Pancreas (tissue), 10 donors: ENCODE data around the gene AIRE. TPM values are rescaled to one million over a fixed set of nuclear protein-coding genes. Genes with fewer than 3 reads are reported as not detected.

Source experiments
- ATAC-seq, 4 donors: fragments of 200-7000 bp; cut with Tn5 transposase; one replicate each; pipeline versions ENCODE4 v1.8.0 to v1.9.1; 2020; ENCODE audit warnings: mild to moderate bottlenecking in 4 of 4, moderate library complexity in 4 of 4
- DNase-seq, 6 donors: peaks; one replicate each; pipeline ENCODE4 v3.0.0-alpha.2; 2020
- FAIRE-seq: peaks from 2 replicates; lab custom pipeline; 2012; peaks lifted over from hg19 to GRCh38; lab: Jason Lieb, UNC
- H3K27ac ChIP-seq, 4 donors: fragments of 200-600 bp; sonication (generic); 1 replicate in 3 of 4; 2 replicates in 1 of 4; pipeline versions ENCODE4 v1.5.0 to v1.8.0; 2020
- H3K27me3 ChIP-seq, 4 donors: fragments of 200-600 bp; one replicate each; pipeline ENCODE4 v1.8.0; 2021
- H3K36me3 ChIP-seq, 3 donors: fragments of 200-600 bp; sonication (generic) in 1 of 3; one replicate each; pipeline versions ENCODE4 v1.5.0 to v1.8.0; 2020 to 2021
- H3K4me1 ChIP-seq, 3 donors: fragments of 200-600 bp; one replicate each; pipeline ENCODE4 v1.8.0; 2021
- H3K4me3 ChIP-seq, 4 donors: fragments of 200-600 bp; sonication (generic) in 2 of 4; one replicate each; pipeline versions ENCODE4 v1.5.0 to v1.8.0; 2020 to 2021
- H3K9me3 ChIP-seq, 4 donors: fragments of 200-600 bp; one replicate each; pipeline ENCODE4 v1.8.0; 2021
- WGBS, 2 donors: extraction: QIAGEN DNeasy Blood & Tissue Kit; methylation state at CpG; one replicate each; pipeline ENCODE4 v1.1.7; 2013; 5-methylcytosine and 5-hydroxymethylcytosine counted together
- intact Hi-C, 3 donors: fragments of 100-400 bp; cut with DNase I; formaldehyde crosslinking; loops; one replicate each; pipeline versions ENCODE4 v1.11.1 to v1.14.2; 2022
- polyA plus RNA-seq, 2 donors: library from polyadenylated mRNA; stranded (reverse); fragments of 200-250 nt; gene quantifications; one replicate each; pipeline ENCODE4 v1.2.3, GENCODE V29; 2013
- total RNA-seq, 6 donors: library from RNA; stranded (reverse); fragmentation: NEBNext Ultra II Directional in 4 of 6; extraction: Animal tissue kit (Norgen Biotek cat#: 25700) in 4 of 6; gene quantifications; one replicate each; pipeline versions ENCODE4 v1.2.1 to v1.2.4, GENCODE V29; 2021 to 2023
- TF ChIP-seq, protein P1 (sequence below), 4 donors: fragments of 200-600 bp; sonication (generic) in 3 of 4; IDR thresholded peaks; one replicate each; pipeline versions ENCODE4 v1.5.0 to v1.8.0; 2021; ENCODE audit warnings: antibody characterized with exemption in 4 of 4
- donor health status: healthy with polysubstance abuse.
- donor health status: DM: no; HTN: no; CAD: no; lungs with moderate emphysema.
- donor health status: DM: no; HTN: no; CAD: no.
- donor health status: control.
- donor health status: control.
- donor health status: Bipolar disorder and iron deficiency.
- donor health status: DM: yes; HTN: yes; CAD: no.
- donor health status: DM: no; HTN: no; CAD: no.
- donor health status: DM: no; HTN: no; CAD: no.
- donor health status: DM: yes; HTN: yes; CAD: no.

The AIRE gene
- total and polyA plus RNA-seq, 8 donors = 0.02 TPM; not detected in 7

DNA sequence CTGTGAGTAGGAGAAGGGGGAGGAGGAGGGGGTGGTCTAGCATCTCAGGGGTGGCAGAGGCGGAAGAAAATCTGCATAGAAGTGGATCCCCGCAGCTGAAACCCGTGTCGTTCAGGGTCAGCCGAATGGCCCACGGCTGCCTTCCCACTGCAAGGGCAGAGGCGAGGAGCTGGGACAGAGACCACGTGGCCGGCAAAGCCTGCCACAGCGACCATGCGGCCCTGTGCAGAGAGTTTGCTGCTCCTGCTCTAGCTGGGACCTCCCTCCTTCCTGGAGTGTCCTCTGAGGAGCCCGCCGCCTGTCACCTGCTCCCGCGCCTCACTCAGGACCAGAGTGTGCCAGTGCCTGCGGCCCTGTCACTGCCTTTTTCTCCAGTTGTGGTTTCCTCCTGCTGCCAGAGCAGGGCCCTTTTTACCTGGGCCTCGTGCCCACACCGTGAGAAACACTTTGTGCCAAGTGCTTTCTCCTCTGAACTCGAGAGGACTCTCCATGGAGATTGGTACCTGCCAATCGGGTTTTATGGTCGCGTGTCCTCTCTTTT lies 62.3 kb downstream of the AIRE start:
- Histone ChIP-seq H3K9me3 (no peaks in the 10 kb centered on the region), H3K27me3 (peaks cover 0 to 5% (median 0%) of the 10 kb centered on the region in 4 donors), H3K4me3 (no peak overlapping the region), H3K4me1 (no peaks in the 10 kb centered on the region), H3K27ac (no peak overlapping the region), H3K36me3 (no peaks in the 10 kb centered on the region)
- 40 to 44% methylated on average over 22 of the region's 22 CpGs for WGBS, 2 donors
- ATAC-seq (no peak), FAIRE-seq (no peak), DNase-seq (no peak)
- TF ChIP-seq, protein P1, sequence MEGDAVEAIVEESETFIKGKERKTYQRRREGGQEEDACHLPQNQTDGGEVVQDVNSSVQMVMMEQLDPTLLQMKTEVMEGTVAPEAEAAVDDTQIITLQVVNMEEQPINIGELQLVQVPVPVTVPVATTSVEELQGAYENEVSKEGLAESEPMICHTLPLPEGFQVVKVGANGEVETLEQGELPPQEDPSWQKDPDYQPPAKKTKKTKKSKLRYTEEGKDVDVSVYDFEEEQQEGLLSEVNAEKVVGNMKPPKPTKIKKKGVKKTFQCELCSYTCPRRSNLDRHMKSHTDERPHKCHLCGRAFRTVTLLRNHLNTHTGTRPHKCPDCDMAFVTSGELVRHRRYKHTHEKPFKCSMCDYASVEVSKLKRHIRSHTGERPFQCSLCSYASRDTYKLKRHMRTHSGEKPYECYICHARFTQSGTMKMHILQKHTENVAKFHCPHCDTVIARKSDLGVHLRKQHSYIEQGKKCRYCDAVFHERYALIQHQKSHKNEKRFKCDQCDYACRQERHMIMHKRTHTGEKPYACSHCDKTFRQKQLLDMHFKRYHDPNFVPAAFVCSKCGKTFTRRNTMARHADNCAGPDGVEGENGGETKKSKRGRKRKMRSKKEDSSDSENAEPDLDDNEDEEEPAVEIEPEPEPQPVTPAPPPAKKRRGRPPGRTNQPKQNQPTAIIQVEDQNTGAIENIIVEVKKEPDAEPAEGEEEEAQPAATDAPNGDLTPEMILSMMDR (IDR thresholded peaks at IDR 0.05) = no peak
- intact Hi-C loops = no loop called here

Other genes with a start within 250 kb of the AIRE start
- gene PWP2, start 178.5 kb upstream of the AIRE start, total RNA-seq = 1 to 10 TPM in 5 of 6 donors, under 1 TPM in 1; 0.87 to 5.8 (median 2.2) TPM
- 10 to 100 TPM in 1 of 2 donors, 1 to 10 TPM in 1; 5.6 to 10.5 TPM for gene PWP2, start 178.5 kb upstream of the AIRE start, polyA plus RNA-seq
- 10 to 100 TPM in 1 of 6 donors, 1 to 10 TPM in 5; 4.2 to 10.0 (median 5.9) TPM for gene GATD3, start 152.2 kb upstream of the AIRE start, total RNA-seq
- gene GATD3, start 152.2 kb upstream of the AIRE start, polyA plus RNA-seq = 1 to 10 TPM; 4.6 to 6.0 TPM
- 1 to 10 TPM in 3 of 6 donors, under 1 TPM in 3; 0.46 to 2.7 (median 0.99) TPM for gene ICOSLG, start 44.9 kb upstream of the AIRE start, total RNA-seq
- under 1 TPM; 0.72 to 0.87 TPM for gene ICOSLG, start 44.9 kb upstream of the AIRE start, polyA plus RNA-seq
- not detected for gene DNMT3L, start 24.0 kb upstream of the AIRE start, total RNA-seq
- gene DNMT3L, start 24.0 kb upstream of the AIRE start, polyA plus RNA-seq = not detected
- 10 to 100 TPM; 40.0 to 67.9 (median 48.5) TPM for gene PFKL, start 14.2 kb downstream of the AIRE start, total RNA-seq
- 100 to 1,000 TPM in 1 of 2 donors, 10 to 100 TPM in 1; 89.0 to 120 TPM for gene PFKL, start 14.2 kb downstream of the AIRE start, polyA plus RNA-seq
- 10 to 100 TPM; 10.3 to 20.1 (median 15.2) TPM for gene CFAP410, start 53.5 kb downstream of the AIRE start, total RNA-seq
- 100 to 1,000 TPM in 1 of 2 donors, 10 to 100 TPM in 1; 83.9 to 118 TPM for gene CFAP410, start 53.5 kb downstream of the AIRE start, polyA plus RNA-seq
- gene TRPM2, start 67.7 kb downstream of the AIRE start, total RNA-seq = 1 to 10 TPM in 3 of 6 donors, under 1 TPM in 3; 0.46 to 8.7 (median 1.3) TPM
- 1 to 10 TPM; 4.0 to 5.0 TPM for gene TRPM2, start 67.7 kb downstream of the AIRE start, polyA plus RNA-seq
- gene LRRC3, start 169.6 kb downstream of the AIRE start, total RNA-seq = 1 to 10 TPM in 1 of 6 donors, under 1 TPM in 5; 0.35 to 1.7 (median 0.45) TPM
- under 1 TPM; 0.46 to 0.66 TPM for gene LRRC3, start 169.6 kb downstream of the AIRE start, polyA plus RNA-seq